ENCODE measurements around the gene DNAJC13. TPM values are rescaled to one million over a fixed set of nuclear protein-coding genes. Genes with fewer than 3 reads are reported as not detected.
A peak's percentile ranks its signal among the peaks of the same experiment; 100 is the strongest.
"Not testable (repeated sequence)": the region's sequence is repeated elsewhere in the genome, so short reads cannot be mapped to it uniquely, and the experiment has no call there.

Gene DNAJC13
- total and polyA plus RNA-seq, 5 experiments from 2014 or later: 7.6 to 45.9 (median 8.9) TPM

- Mint-ChIP-seq H3K36me3 (peaks cover 0 to 3% (median 0%) of the 10 kb centered on the region in 3 donors), H3K9me3 (peaks cover 0 to 4% (median 0%) of the 10 kb centered on the region in 9 donors), H3K4me3 (no peak overlapping the region), H3K27me3 (peaks cover 0 to 14% (median 8%) of the 10 kb centered on the region in 5 donors), H3K27ac (no peak overlapping the region), H3K4me1 (no peaks in the 10 kb centered on the region)
- DNase-seq (no peak), ATAC-seq (no peak)
- POLR2A ChIA-PET: no interaction called here
Observed at GRCh38 chr3:132386259-132386658, 31.0 kb upstream of the DNAJC13 start.

- DNase-seq, H3K4me3 Mint-ChIP-seq, H3K4me1 Mint-ChIP-seq, H3K27ac Mint-ChIP-seq, POLR2A ChIA-PET, ATAC-seq, H3K9me3 Mint-ChIP-seq, H3K36me3 Mint-ChIP-seq, H3K27me3 Mint-ChIP-seq: not testable (repeated sequence)
Observed at GRCh38 chr3:132392675-132393074, 24.6 kb upstream of the DNAJC13 start.

- H3K4me1 Mint-ChIP-seq: no peaks in the 10 kb centered on the region
- peaks cover 0 to 4% (median 2%) of the 10 kb centered on the region in 5 donors for H3K27me3 Mint-ChIP-seq
- H3K9me3 Mint-ChIP-seq: no peaks in the 10 kb centered on the region
- H3K36me3 Mint-ChIP-seq: no peaks in the 10 kb centered on the region
- DNase-seq: no peak
- POLR2A ChIA-PET: no interaction called here
- no peak for ATAC-seq
- no peak overlapping the region for H3K4me3 Mint-ChIP-seq
- no peak overlapping the region for H3K27ac Mint-ChIP-seq
Observed at GRCh38 chr3:132394320-132394719, 23.0 kb upstream of the DNAJC13 start.

- Mint-ChIP-seq H3K4me3 (no peak overlapping the region), H3K36me3 (no peaks in the 10 kb centered on the region), H3K4me1 (no peaks in the 10 kb centered on the region), H3K9me3 (no peaks in the 10 kb centered on the region), H3K27me3 (peaks cover 0 to 4% (median 2%) of the 10 kb centered on the region in 5 donors), H3K27ac (no peak overlapping the region)
- no peak for DNase-seq
- POLR2A ChIA-PET: no interaction called here
- ATAC-seq: no peak
Observed at GRCh38 chr3:132395126-132395525, 22.2 kb upstream of the DNAJC13 start.

GRCh38 chr3:132396255-132396654 is 21.0 kb upstream of the DNAJC13 start:
- peaks cover 0 to 4% (median 1%) of the 10 kb centered on the region in 5 donors for H3K27me3 Mint-ChIP-seq
- DNase-seq (no peak), ATAC-seq (no peak)
- no peaks in the 10 kb centered on the region for H3K36me3 Mint-ChIP-seq
- POLR2A ChIA-PET: no interaction called here
- no peaks in the 10 kb centered on the region for H3K9me3 Mint-ChIP-seq
- no peak overlapping the region for H3K4me3 Mint-ChIP-seq
- H3K27ac Mint-ChIP-seq: no peak overlapping the region
- H3K4me1 Mint-ChIP-seq: no peaks in the 10 kb centered on the region

GRCh38 chr3:132396776-132397175 is 20.5 kb upstream of the DNAJC13 start:
- H3K27me3 Mint-ChIP-seq, H3K36me3 Mint-ChIP-seq, H3K4me3 Mint-ChIP-seq: not testable (repeated sequence)

GRCh38 chr3:132399054-132399929 is 18.0 kb upstream of the DNAJC13 start:
- Mint-ChIP-seq H3K4me1 (no peaks in the 10 kb centered on the region), H3K9me3 (no peaks in the 10 kb centered on the region), H3K27me3 (peaks cover 0 to 4% (median 0%) of the 10 kb centered on the region in 5 donors), H3K36me3 (no peaks in the 10 kb centered on the region), H3K27ac (no peak overlapping the region), H3K4me3 (no peak overlapping the region)
- no peak for ATAC-seq
- POLR2A ChIA-PET: no interaction called here
- DNase-seq: peak in 3 of 10 donors; percentile 16 to 26 (median 26)

More at GRCh38 chr3:132396776-132397175, 20.5 kb upstream of the DNAJC13 start:
- H3K4me1 Mint-ChIP-seq, H3K9me3 Mint-ChIP-seq, POLR2A ChIA-PET, ATAC-seq, DNase-seq: not testable (repeated sequence)
- H3K27ac Mint-ChIP-seq: peak overlapping the region in 1 of 10 donors; percentile 9

GRCh38 chr3:132401255-132401654 is 16.0 kb upstream of the DNAJC13 start:
- Mint-ChIP-seq H3K4me1 (peaks cover 0 to 3% (median 0%) of the 10 kb centered on the region in 4 donors), H3K27me3 (peaks cover 0 to 1% (median 0%) of the 10 kb centered on the region in 5 donors), H3K36me3 (no peaks in the 10 kb centered on the region), H3K27ac (no peak overlapping the region), H3K9me3 (no peaks in the 10 kb centered on the region), H3K4me3 (no peak overlapping the region)
- DNase-seq: no peak
- no peak for ATAC-seq
- POLR2A ChIA-PET: no interaction called here

GRCh38 chr3:132404276-132404675 is 13.0 kb upstream of the DNAJC13 start:
- Mint-ChIP-seq H3K9me3 (no peaks in the 10 kb centered on the region), H3K4me3 (no peak overlapping the region), H3K27me3 (peaks cover 0 to 1% (median 0%) of the 10 kb centered on the region in 5 donors), H3K36me3 (no peaks in the 10 kb centered on the region), H3K27ac (no peak overlapping the region), H3K4me1 (peaks cover 0 to 12% (median 0%) of the 10 kb centered on the region in 4 donors)
- ATAC-seq: no peak
- no peak for DNase-seq
- POLR2A ChIA-PET: no interaction called here

- H3K4me1 Mint-ChIP-seq: peaks cover 0 to 12% (median 0%) of the 10 kb centered on the region in 4 donors
- DNase-seq: no peak
Observed at GRCh38 chr3:132405188-132405587, 12.1 kb upstream of the DNAJC13 start.

GRCh38 chr3:132405609-132406299 is 11.5 kb upstream of the DNAJC13 start:
- H3K4me3 Mint-ChIP-seq: no peak overlapping the region
- POLR2A ChIA-PET: no interaction called here
- H3K9me3 Mint-ChIP-seq: no peaks in the 10 kb centered on the region
- H3K4me1 Mint-ChIP-seq: peaks cover 0 to 12% (median 0%) of the 10 kb centered on the region in 4 donors
- DNase-seq (no peak), ATAC-seq (no peak)
- no peaks in the 10 kb centered on the region for H3K36me3 Mint-ChIP-seq
- H3K27ac Mint-ChIP-seq: no peak overlapping the region
- H3K27me3 Mint-ChIP-seq: peaks cover 0 to 1% (median 0%) of the 10 kb centered on the region in 5 donors

More at GRCh38 chr3:132405188-132405587, 12.1 kb upstream of the DNAJC13 start:
- Mint-ChIP-seq H3K4me3 (no peak overlapping the region), H3K27me3 (peaks cover 0 to 1% (median 0%) of the 10 kb centered on the region in 5 donors), H3K36me3 (no peaks in the 10 kb centered on the region), H3K9me3 (no peaks in the 10 kb centered on the region), H3K27ac (no peak overlapping the region)
- ATAC-seq: no peak
- POLR2A ChIA-PET: no interaction called here

GRCh38 chr3:132406587-132406986 is 10.7 kb upstream of the DNAJC13 start:
- no peaks in the 10 kb centered on the region for H3K27me3 Mint-ChIP-seq
- H3K27ac Mint-ChIP-seq: no peak overlapping the region
- DNase-seq (no peak), ATAC-seq (no peak)
- POLR2A ChIA-PET: no interaction called here
- no peaks in the 10 kb centered on the region for H3K36me3 Mint-ChIP-seq
- no peaks in the 10 kb centered on the region for H3K9me3 Mint-ChIP-seq
- no peak overlapping the region for H3K4me3 Mint-ChIP-seq
- H3K4me1 Mint-ChIP-seq: peaks cover 0 to 12% (median 0%) of the 10 kb centered on the region in 4 donors

- POLR2A ChIA-PET: no interaction called here
- no peak for DNase-seq
- H3K36me3 Mint-ChIP-seq: no peaks in the 10 kb centered on the region
- no peak overlapping the region for H3K4me3 Mint-ChIP-seq
- H3K4me1 Mint-ChIP-seq: peaks cover 0 to 12% (median 0%) of the 10 kb centered on the region in 4 donors
- ATAC-seq: no peak
- no peaks in the 10 kb centered on the region for H3K9me3 Mint-ChIP-seq
- H3K27me3 Mint-ChIP-seq: no peaks in the 10 kb centered on the region
- no peak overlapping the region for H3K27ac Mint-ChIP-seq
Observed at GRCh38 chr3:132407025-132407424, 10.3 kb upstream of the DNAJC13 start.
